Breast epithelium (tissue), 4 donors: ENCODE results near the gene EPB41. TPM values are rescaled to one million over a fixed set of nuclear protein-coding genes. Genes with fewer than 3 reads are reported as not detected.
"Not testable (repeated sequence)": the region's sequence is repeated elsewhere in the genome, so short reads cannot be mapped to it uniquely, and the experiment has no call there.

Experiments
- DNase-seq, 2 donors: peaks; one replicate each; pipeline ENCODE4 v3.0.0-alpha.2; 2019; ENCODE audit warnings: low spot score in 2 of 2
- H3K27ac ChIP-seq, 2 donors: fragments of 200-600 bp; sonication (generic) in 1 of 2; one replicate each; pipeline ENCODE4 v1.5.1; 2016 to 2019; ENCODE audit warnings: mild to moderate bottlenecking in 1 of 2
- H3K27me3 ChIP-seq, 2 donors: fragments of 200-600 bp; sonication (generic) in 1 of 2; one replicate each; pipeline versions ENCODE4 v1.5.1 to v1.6.0; 2017 to 2019; ENCODE audit warnings: control low read depth in 1 of 2, mild to moderate bottlenecking in 1 of 2
- H3K36me3 ChIP-seq: fragments of 200-600 bp; one replicate; pipeline ENCODE4 v1.5.1; 2019
- H3K4me1 ChIP-seq, 2 donors: fragments of 200-600 bp; sonication (generic); one replicate each; pipeline ENCODE4 v1.5.1; 2016 to 2019; ENCODE audit warnings: control low read depth in 1 of 2
- H3K4me3 ChIP-seq, 3 donors: fragments of 200-600 bp; sonication (generic); 1 replicate in 2 of 3; 2 replicates in 1 of 3; pipeline ENCODE4 v1.5.1; 2016 to 2019; ENCODE audit warnings: mild to moderate bottlenecking in 3 of 3, moderate library complexity in 2 of 3
- H3K9me3 ChIP-seq, 2 donors: fragments of 200-600 bp; sonication (generic) in 1 of 2; one replicate each; pipeline ENCODE4 v1.5.1; 2016 to 2019; ENCODE audit warnings: control low read depth in 1 of 2
- POLR2A ChIP-seq: fragments of 450-650 bp; IDR thresholded peaks from one replicate; pipeline ENCODE4 v1.6.1; 2016; ENCODE audit warnings: antibody characterized with exemption, mild to moderate bottlenecking, moderate library complexity
- POLR2AphosphoS5 ChIP-seq, 3 donors: sonication (generic); formaldehyde crosslinking; IDR thresholded peaks; one replicate each; pipeline ENCODE4 v1.6.1; 2017; ENCODE audit warnings: antibody characterized with exemption in 3 of 3
- intact Hi-C: fragments of 100-400 bp; cut with DNase I; formaldehyde crosslinking; loops from one replicate; pipeline ENCODE4 v1.15.1; 2023; ENCODE audit warnings: low total_unique reads
- total RNA-seq, 3 donors: library from RNA; depleted of rRNA; stranded (reverse); fragments of >200 nt; gene quantifications; one replicate each; pipeline ENCODE4 v1.1.0, GENCODE V29; 2016
- TF ChIP-seq, protein P1 (sequence below), 3 donors: fragments of 450-650 bp; IDR thresholded peaks; one replicate each; pipeline ENCODE4 v1.5.1; 2016 to 2017; ENCODE audit warnings: antibody characterized with exemption in 3 of 3, mild to moderate bottlenecking in 3 of 3, moderate library complexity in 3 of 3

The EPB41 gene
- total RNA-seq, 3 donors from 2014 or later = 36.2 to 67.2 (median 51.8) TPM

DNA sequence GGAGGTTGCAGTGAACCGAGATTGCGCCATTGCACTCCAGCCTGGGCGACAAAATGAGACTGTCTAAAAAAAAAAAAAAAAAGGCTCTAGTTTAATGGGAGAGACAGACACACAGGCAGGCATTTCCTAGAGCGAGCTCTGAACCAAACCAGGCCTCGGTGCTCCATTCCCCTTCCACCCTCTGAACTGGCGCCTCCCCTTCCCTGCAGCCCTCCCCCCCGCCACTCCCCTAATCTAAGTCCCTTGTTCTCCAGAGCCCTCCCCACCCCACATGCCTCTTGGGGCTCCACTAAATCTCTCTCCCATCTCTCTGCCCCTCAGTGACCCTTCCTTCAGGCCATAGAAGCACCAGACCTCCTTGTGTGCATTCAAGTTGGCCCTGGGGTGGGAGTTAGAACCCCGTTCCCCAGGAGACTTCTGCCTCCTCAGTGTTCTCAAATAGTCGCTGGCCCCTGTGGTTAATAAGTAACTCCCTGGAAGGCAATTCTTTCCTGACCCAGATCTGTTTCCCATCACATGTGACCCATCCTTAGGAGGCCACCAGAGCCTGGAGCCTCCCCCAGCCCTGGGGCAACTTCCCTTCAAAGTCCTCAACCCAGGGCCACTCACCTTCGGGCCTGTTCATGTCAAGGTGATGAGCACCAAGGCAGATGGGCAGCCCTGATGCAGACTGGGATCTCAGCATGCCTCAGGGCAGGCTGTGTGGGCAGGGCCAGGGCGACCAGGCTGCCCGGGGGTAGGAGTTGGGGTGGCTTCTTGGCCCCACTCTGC is 42.6 kb upstream of the EPB41 start:
- intact Hi-C loops = no loop called here
- Histone ChIP-seq H3K27me3 (no peaks in the 10 kb centered on the region), H3K4me3 (no peak overlapping the region), H3K9me3 (no peaks in the 10 kb centered on the region), H3K27ac (no peak overlapping the region), H3K4me1 (no peaks in the 10 kb centered on the region), H3K36me3 (no peaks in the 10 kb centered on the region)
- TF ChIP-seq, protein P1, sequence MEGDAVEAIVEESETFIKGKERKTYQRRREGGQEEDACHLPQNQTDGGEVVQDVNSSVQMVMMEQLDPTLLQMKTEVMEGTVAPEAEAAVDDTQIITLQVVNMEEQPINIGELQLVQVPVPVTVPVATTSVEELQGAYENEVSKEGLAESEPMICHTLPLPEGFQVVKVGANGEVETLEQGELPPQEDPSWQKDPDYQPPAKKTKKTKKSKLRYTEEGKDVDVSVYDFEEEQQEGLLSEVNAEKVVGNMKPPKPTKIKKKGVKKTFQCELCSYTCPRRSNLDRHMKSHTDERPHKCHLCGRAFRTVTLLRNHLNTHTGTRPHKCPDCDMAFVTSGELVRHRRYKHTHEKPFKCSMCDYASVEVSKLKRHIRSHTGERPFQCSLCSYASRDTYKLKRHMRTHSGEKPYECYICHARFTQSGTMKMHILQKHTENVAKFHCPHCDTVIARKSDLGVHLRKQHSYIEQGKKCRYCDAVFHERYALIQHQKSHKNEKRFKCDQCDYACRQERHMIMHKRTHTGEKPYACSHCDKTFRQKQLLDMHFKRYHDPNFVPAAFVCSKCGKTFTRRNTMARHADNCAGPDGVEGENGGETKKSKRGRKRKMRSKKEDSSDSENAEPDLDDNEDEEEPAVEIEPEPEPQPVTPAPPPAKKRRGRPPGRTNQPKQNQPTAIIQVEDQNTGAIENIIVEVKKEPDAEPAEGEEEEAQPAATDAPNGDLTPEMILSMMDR (IDR thresholded peaks at IDR 0.05) = no peak
- TF ChIP-seq POLR2A = no peak
- TF ChIP-seq POLR2AphosphoS5 (IDR thresholded peaks at IDR 0.05) = no peak
- DNase-seq = no peak

DNA sequence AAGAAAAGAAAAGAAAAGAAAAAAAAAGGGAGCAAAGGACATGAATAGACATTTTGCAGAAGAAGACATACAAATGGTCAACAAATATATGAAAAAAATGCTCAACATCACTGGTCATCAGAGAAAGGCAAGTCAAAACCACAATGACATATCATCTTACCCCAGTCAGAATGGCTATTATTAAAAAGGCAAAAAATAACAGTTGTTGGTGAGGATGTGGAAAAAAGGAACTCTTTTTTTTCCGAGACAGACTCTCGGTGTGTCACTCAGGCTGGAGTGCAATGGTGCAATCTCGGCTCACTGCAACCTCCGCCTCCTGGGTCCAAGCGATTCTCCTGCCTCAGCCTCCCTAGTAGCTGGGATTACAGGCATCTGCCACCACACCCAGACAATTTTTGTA is 39.2 kb upstream of the EPB41 start:
- H3K9me3 ChIP-seq, H3K36me3 ChIP-seq, H3K4me3 ChIP-seq, H3K4me1 ChIP-seq, H3K27me3 ChIP-seq, DNase-seq, H3K27ac ChIP-seq, intact Hi-C loops: not testable (repeated sequence)

DNA sequence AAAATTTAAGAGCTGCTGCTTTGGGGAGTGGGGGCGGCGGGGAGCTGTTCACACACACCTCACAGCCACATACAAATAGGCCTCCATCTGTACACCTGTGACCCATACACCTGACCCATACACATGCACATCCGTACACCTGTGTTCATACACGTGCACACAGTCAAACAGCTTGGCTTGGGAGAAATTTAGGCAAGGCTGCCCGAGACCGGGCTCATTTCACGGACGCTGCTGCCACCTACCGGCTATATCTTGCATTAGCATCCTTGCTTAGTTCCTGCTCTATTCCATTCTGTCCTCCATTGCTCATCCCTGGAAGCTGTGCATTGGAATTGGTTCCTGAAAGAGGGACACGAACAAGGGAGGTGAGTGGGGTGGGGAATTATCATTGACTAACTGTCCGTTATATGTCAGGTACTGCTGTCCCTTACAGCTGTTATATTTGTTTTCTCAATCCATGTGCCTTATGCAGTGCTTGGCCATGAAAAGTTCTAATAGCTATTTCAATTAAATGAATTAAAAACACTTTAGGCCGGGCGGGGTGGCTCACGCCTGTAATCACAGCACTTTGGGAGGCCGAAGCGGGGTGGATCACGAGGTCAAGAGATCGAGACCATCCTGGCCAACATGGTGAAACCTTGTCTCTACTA is 37.1 kb upstream of the EPB41 start:
- TF ChIP-seq, protein P1 (IDR thresholded peaks at IDR 0.05) = peak; percentile 87 to 93 (median 91)
- TF ChIP-seq POLR2AphosphoS5 (IDR thresholded peaks at IDR 0.05) (peak in 1 of 3 donors; percentile 26), POLR2A (no peak)
- no peaks in the 10 kb centered on the region for H3K9me3 ChIP-seq
- H3K27ac ChIP-seq = no peak overlapping the region
- H3K4me3 ChIP-seq = no peak overlapping the region
- no peaks in the 10 kb centered on the region for H3K36me3 ChIP-seq
- no peaks in the 10 kb centered on the region for H3K27me3 ChIP-seq
- intact Hi-C loops = no loop called here
- DNase-seq = peak; percentile 52 to 80
- no peaks in the 10 kb centered on the region for H3K4me1 ChIP-seq

DNA sequence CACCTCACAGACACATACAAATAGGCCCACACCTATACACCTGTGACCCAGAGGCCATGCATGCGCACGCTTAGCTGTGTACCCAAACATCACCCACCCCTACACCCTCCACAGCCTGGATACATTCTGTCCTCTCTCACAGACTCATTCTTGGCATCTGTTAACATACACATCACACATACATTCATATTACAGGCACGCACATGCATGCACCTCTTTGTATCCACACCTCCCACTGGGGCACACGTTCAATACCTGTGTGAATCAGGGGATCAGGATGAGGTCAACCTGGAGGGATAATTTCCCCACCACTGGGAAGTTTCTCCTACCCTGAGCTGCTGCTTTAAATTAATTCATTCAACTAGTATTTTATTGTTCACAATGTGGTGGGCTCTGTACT is 35.6 kb upstream of the EPB41 start:
- intact Hi-C loops = no loop called here

DNA sequence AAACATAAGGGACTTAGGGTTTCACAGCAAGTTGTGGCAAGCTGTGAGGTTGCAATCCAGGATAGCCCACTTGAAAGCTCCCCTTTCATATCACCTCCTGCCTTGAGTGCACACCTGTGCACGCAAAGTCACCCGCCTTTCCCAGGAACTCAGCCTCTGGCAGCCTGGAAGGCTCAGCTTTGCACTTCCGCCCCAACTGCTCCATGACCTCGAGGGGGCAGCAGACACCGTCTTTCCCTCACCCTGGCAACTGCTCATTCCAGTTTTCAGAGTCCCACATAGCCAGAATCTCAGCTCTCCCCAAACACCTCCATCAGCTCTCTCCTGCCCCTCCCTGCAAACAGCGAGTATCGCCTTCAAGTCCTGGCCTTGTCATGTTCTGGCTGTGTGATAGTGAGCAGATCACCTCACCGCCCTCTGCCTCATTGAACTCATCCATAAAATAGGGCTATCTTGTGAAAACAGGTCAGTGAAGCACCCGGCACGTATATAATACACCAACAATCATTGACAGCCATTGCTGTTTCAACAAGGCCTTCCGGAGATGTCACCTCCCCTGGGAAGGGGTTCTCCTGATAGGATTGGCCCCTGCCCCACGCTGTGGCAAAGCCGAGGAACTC is 32.2 kb upstream of the EPB41 start:
- DNase-seq = peak; percentile 85 to 91
- Histone ChIP-seq H3K36me3 (no peaks in the 10 kb centered on the region), H3K27me3 (no peaks in the 10 kb centered on the region), H3K4me1 (no peaks in the 10 kb centered on the region), H3K4me3 (no peak overlapping the region), H3K27ac (no peak overlapping the region), H3K9me3 (no peaks in the 10 kb centered on the region)
- TF ChIP-seq, protein P1 (IDR thresholded peaks at IDR 0.05) = peak; percentile 83 to 98 (median 95)
- TF ChIP-seq POLR2AphosphoS5 (IDR thresholded peaks at IDR 0.05) = peak; percentile 43 to 51 (median 47)
- TF ChIP-seq POLR2A = no peak
- intact Hi-C loops = loop anchor here (10.0 kb wide), 1 partner anchor 153 kb away; no protein-coding TSS in a partner anchor

More for the DNA sequence above, 35.6 kb upstream of the EPB41 start:
- no peak overlapping the region for H3K27ac ChIP-seq
- H3K36me3 ChIP-seq = no peaks in the 10 kb centered on the region
- H3K27me3 ChIP-seq = no peaks in the 10 kb centered on the region
- no peak for DNase-seq
- TF ChIP-seq, protein P1 (IDR thresholded peaks at IDR 0.05) = no peak
- TF ChIP-seq POLR2AphosphoS5 (IDR thresholded peaks at IDR 0.05) (no peak), POLR2A (no peak)
- no peaks in the 10 kb centered on the region for H3K4me1 ChIP-seq
- H3K9me3 ChIP-seq = no peaks in the 10 kb centered on the region
- H3K4me3 ChIP-seq = no peak overlapping the region
